ENCODE results near the gene SPIRE1.

Gene SPIRE1

GRCh38 chr18:12597760-12598159 lies 60.1 kb downstream of the SPIRE1 start:
- DNase-seq (ENCODE audit: low read depth), result no peak
- H3K4me3 ChIP-seq (ENCODE audit: low read depth, low read length), result no peak overlapping the region
- TF ChIP-seq MYC (IDR thresholded peaks at IDR 0.05; ENCODE audit: low read depth, low read length) (no peak), MAX (IDR thresholded peaks at IDR 0.05; ENCODE audit: low read depth, low read length) (no peak), CTCF (IDR thresholded peaks at IDR 0.05; ENCODE audit: low read depth, low read length) (no peak), POLR2A (IDR thresholded peaks at IDR 0.05; ENCODE audit: extremely low read depth, insufficient read length) (no peak)

GRCh38 chr18:12595571-12596255 lies 62.2 kb downstream of the SPIRE1 start:
- TF ChIP-seq MAX (IDR thresholded peaks at IDR 0.05; ENCODE audit: low read depth, low read length), result no peak
- no peak for TF ChIP-seq MYC (IDR thresholded peaks at IDR 0.05; ENCODE audit: low read depth, low read length)
- no peak for TF ChIP-seq CTCF (IDR thresholded peaks at IDR 0.05; ENCODE audit: low read depth, low read length)
- TF ChIP-seq POLR2A (IDR thresholded peaks at IDR 0.05; ENCODE audit: extremely low read depth, insufficient read length), result no peak

GRCh38 chr18:12593866-12594265 lies 64.0 kb downstream of the SPIRE1 start:
- no peak for DNase-seq (ENCODE audit: low read depth)
- no peak overlapping the region for H3K4me3 ChIP-seq (ENCODE audit: low read depth, low read length)
- no peak for TF ChIP-seq POLR2A (IDR thresholded peaks at IDR 0.05; ENCODE audit: extremely low read depth, insufficient read length)
- TF ChIP-seq MAX (IDR thresholded peaks at IDR 0.05; ENCODE audit: low read depth, low read length), result no peak
- no peak for TF ChIP-seq MYC (IDR thresholded peaks at IDR 0.05; ENCODE audit: low read depth, low read length)
- no peak for TF ChIP-seq CTCF (IDR thresholded peaks at IDR 0.05; ENCODE audit: low read depth, low read length)

More at GRCh38 chr18:12595571-12596255, 62.2 kb downstream of the SPIRE1 start:
- peak; percentile 78 for DNase-seq (ENCODE audit: low read depth)
- H3K4me3 ChIP-seq (ENCODE audit: low read depth, low read length), result no peak overlapping the region

GRCh38 chr18:12592597-12593127 lies 65.2 kb downstream of the SPIRE1 start:
- no peak for TF ChIP-seq MAX (IDR thresholded peaks at IDR 0.05; ENCODE audit: low read depth, low read length)
- TF ChIP-seq MYC (IDR thresholded peaks at IDR 0.05; ENCODE audit: low read depth, low read length), result no peak
- no peak for TF ChIP-seq CTCF (IDR thresholded peaks at IDR 0.05; ENCODE audit: low read depth, low read length)
- TF ChIP-seq POLR2A (IDR thresholded peaks at IDR 0.05; ENCODE audit: extremely low read depth, insufficient read length), result no peak
- H3K4me3 ChIP-seq (ENCODE audit: low read depth, low read length), result no peak overlapping the region
- no peak for DNase-seq (ENCODE audit: low read depth)

GRCh38 chr18:12589448-12589847 lies 68.5 kb downstream of the SPIRE1 start:
- H3K4me3 ChIP-seq (ENCODE audit: low read depth, low read length), result no peak overlapping the region
- TF ChIP-seq CTCF (IDR thresholded peaks at IDR 0.05; ENCODE audit: low read depth, low read length) (no peak), POLR2A (IDR thresholded peaks at IDR 0.05; ENCODE audit: extremely low read depth, insufficient read length) (no peak), MAX (IDR thresholded peaks at IDR 0.05; ENCODE audit: low read depth, low read length) (no peak), MYC (IDR thresholded peaks at IDR 0.05; ENCODE audit: low read depth, low read length) (no peak)
- DNase-seq (ENCODE audit: low read depth), result no peak

Measured in NB4 (cell line).